ENCODE data around the gene STARD4. TPM values are rescaled to one million over a fixed set of nuclear protein-coding genes. Genes with fewer than 3 reads are reported as not detected.

Gene STARD4
- total RNA-seq, 1 experiment from 2014 or later = 43.4 TPM

DNA sequence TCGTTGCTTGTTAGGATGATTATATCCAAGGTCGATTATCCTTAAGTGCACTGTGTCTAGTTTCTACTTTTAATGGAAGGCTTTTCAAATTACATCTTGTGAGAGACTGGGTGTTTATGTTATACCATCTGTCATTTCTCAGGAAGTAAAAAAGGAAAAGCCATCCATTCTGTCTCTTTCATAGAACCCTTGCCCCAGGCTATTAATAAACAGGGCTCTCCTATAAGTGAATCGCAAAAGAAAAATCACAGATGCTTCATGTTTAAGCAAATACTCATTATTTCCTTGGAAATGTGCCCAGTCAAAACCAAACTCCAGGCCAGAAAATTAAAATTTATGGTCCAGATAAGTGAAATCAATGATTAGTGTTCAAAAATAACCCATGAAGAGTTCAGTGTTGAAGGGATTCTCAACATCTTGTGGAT, 58.1 kb downstream of the STARD4 start:
- TF ChIP-seq EZH2 (IDR thresholded peaks at IDR 0.05; ENCODE audit: borderline replicate concordance, low read depth, low read length, poor library complexity, severe bottlenecking) (no peak), CTCF (conservative IDR thresholded peaks at IDR 0.05; ENCODE audit: low read depth, low read length) (no peak)
- ChIA-PET POLR2A (ENCODE audit: low non-redundant PET) (interaction anchor here (0.7 kb wide), 1 partner anchor 174 kb away, joined by 3 read pairs; no protein-coding TSS in a partner anchor), CTCF (no interaction called here)
- Histone ChIP-seq H3K4me3 (ENCODE audit: low read depth, low read length, poor library complexity, severe bottlenecking) (no peak overlapping the region), H3K9me3 (ENCODE audit: low read depth, low read length, poor library complexity, severe bottlenecking) (no peaks in the 10 kb centered on the region), H3K4me1 (ENCODE audit: insufficient read depth, low read length, poor library complexity, severe bottlenecking) (peaks cover 12% of the 10 kb centered on the region), H3K27ac (ENCODE audit: low read depth, low read length, poor library complexity, severe bottlenecking) (no peak overlapping the region), H3K36me3 (ENCODE audit: insufficient read depth, low read length, poor library complexity, severe bottlenecking) (no peaks in the 10 kb centered on the region), H3K27me3 (replicated peaks; ENCODE audit: insufficient read depth, low read depth, low read length, poor library complexity) (no peaks in the 10 kb centered on the region)
- BruUV-seq (replicated peaks) = no TSS peak
- DNase-seq (ENCODE audit: low spot score) = peak; percentile 48
- intact Hi-C loops (cut with micrococcal nuclease; ENCODE audit: unreplicated experiment) = no loop called here

DNA sequence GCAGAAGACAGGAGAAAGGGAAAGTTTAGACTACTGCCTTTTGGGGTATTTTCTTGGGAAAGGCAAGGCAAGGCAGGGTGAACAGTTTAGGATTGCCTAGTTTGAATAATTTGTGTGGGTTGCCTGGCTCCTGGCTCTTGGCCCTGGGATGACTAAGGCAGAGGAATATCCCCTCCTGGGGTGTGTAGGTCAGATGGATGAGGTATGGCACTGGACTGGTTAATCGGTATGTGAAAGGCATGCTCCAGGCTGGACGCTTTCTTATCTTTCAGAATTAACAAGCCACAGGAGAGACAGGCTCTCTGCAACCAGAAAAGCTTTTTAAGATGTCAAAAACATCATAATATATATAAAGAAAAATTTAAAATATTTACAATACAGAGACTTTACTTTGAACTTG, 58.6 kb downstream of the STARD4 start:
- Histone ChIP-seq H3K9me3 (ENCODE audit: low read depth, low read length, poor library complexity, severe bottlenecking) (no peaks in the 10 kb centered on the region), H3K27me3 (replicated peaks; ENCODE audit: insufficient read depth, low read depth, low read length, poor library complexity) (no peaks in the 10 kb centered on the region), H3K4me3 (ENCODE audit: low read depth, low read length, poor library complexity, severe bottlenecking) (no peak overlapping the region), H3K36me3 (ENCODE audit: insufficient read depth, low read length, poor library complexity, severe bottlenecking) (no peaks in the 10 kb centered on the region), H3K4me1 (ENCODE audit: insufficient read depth, low read length, poor library complexity, severe bottlenecking) (peaks cover 12% of the 10 kb centered on the region), H3K27ac (ENCODE audit: low read depth, low read length, poor library complexity, severe bottlenecking) (no peak overlapping the region)
- ChIA-PET POLR2A (ENCODE audit: low non-redundant PET) (interaction anchor here (0.7 kb wide), 1 partner anchor 174 kb away, joined by 3 read pairs; no protein-coding TSS in a partner anchor), CTCF (no interaction called here)
- no peak for DNase-seq (ENCODE audit: low spot score)
- no peak for TF ChIP-seq EZH2 (IDR thresholded peaks at IDR 0.05; ENCODE audit: borderline replicate concordance, low read depth, low read length, poor library complexity, severe bottlenecking)
- TF ChIP-seq CTCF (conservative IDR thresholded peaks at IDR 0.05; ENCODE audit: low read depth, low read length) = no peak
- intact Hi-C loops (cut with micrococcal nuclease; ENCODE audit: unreplicated experiment) = no loop called here
- BruUV-seq (replicated peaks) = no TSS peak

DNA sequence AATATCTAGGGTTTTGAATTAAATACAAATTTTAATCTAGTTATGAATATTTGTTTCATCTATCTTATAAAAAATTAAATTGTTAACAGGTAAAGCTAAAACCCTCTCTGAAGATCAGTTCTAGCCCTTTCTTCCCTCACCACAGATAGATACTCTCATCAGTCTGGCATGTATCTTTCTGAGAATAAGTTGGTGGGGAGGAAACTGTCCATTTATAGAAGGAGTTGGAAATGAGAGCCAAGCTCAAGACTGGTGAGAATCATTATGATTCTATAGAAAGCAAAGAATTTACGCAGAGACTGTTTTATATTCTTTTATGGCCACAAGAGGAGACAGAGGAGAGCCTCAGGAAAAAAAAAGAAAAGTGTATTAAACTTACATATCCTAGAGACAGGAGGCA, 59.0 kb downstream of the STARD4 start:
- Histone ChIP-seq H3K27ac (ENCODE audit: low read depth, low read length, poor library complexity, severe bottlenecking) (no peak overlapping the region), H3K4me1 (ENCODE audit: insufficient read depth, low read length, poor library complexity, severe bottlenecking) (peaks cover 12% of the 10 kb centered on the region), H3K9me3 (ENCODE audit: low read depth, low read length, poor library complexity, severe bottlenecking) (no peaks in the 10 kb centered on the region), H3K36me3 (ENCODE audit: insufficient read depth, low read length, poor library complexity, severe bottlenecking) (no peaks in the 10 kb centered on the region), H3K4me3 (ENCODE audit: low read depth, low read length, poor library complexity, severe bottlenecking) (no peak overlapping the region), H3K27me3 (replicated peaks; ENCODE audit: insufficient read depth, low read depth, low read length, poor library complexity) (no peaks in the 10 kb centered on the region)
- TF ChIP-seq EZH2 (IDR thresholded peaks at IDR 0.05; ENCODE audit: borderline replicate concordance, low read depth, low read length, poor library complexity, severe bottlenecking) (no peak), CTCF (conservative IDR thresholded peaks at IDR 0.05; ENCODE audit: low read depth, low read length) (no peak)
- ChIA-PET POLR2A (ENCODE audit: low non-redundant PET) (interaction anchor here (0.7 kb wide), 1 partner anchor 173 kb away, joined by 3 read pairs; no protein-coding TSS in a partner anchor), CTCF (interaction anchor here (0.7 kb wide), 1 partner anchor 224 kb away, joined by 3 read pairs; no protein-coding TSS in a partner anchor)
- no peak for DNase-seq (ENCODE audit: low spot score)
- intact Hi-C loops (cut with micrococcal nuclease; ENCODE audit: unreplicated experiment) = no loop called here
- BruUV-seq (replicated peaks) = no TSS peak

Measured in A673 (cell line).